Ectodermal cell (in vitro differentiated cells): ENCODE data around the gene PTAR1.

Experiments used
- H3K27ac ChIP-seq: 2 replicates; pipeline ENCODE4 v1.7.0; 2013; ENCODE audit warnings: mild to moderate bottlenecking, low read depth, low read length; ENCODE audit not compliant: insufficient read depth, poor library complexity, severe bottlenecking
- H3K27me3 ChIP-seq: 2 replicates; pipeline ENCODE4 v1.7.0; 2013; ENCODE audit warnings: mild to moderate bottlenecking, low read length; ENCODE audit not compliant: insufficient read depth, control insufficient read depth, poor library complexity, severe bottlenecking
- H3K36me3 ChIP-seq: one replicate; pipeline ENCODE4 v1.7.0; 2013; ENCODE audit warnings: low read length; ENCODE audit not compliant: control insufficient read depth, insufficient read depth
- H3K4me1 ChIP-seq: one replicate; pipeline ENCODE4 v1.7.0; 2013; ENCODE audit warnings: low read length; ENCODE audit not compliant: control insufficient read depth, insufficient read depth
- H3K4me3 ChIP-seq: 2 replicates; pipeline ENCODE4 v1.7.0; 2013; ENCODE audit warnings: low read depth, low read length, control low read depth; ENCODE audit not compliant: insufficient read depth
- H3K9me3 ChIP-seq: 2 replicates; pipeline ENCODE4 v1.7.0; 2013; ENCODE audit warnings: mild to moderate bottlenecking, low read length, moderate library complexity; ENCODE audit not compliant: control insufficient read depth
- WGBS, 2 experiments: methylation state at CpG; one replicate each; pipeline ENCODE4 v1.1.7; 2013; ENCODE audit warnings: missing lambda C conversion rate in 2 of 2; 5-methylcytosine and 5-hydroxymethylcytosine counted together

The PTAR1 gene

DNA sequence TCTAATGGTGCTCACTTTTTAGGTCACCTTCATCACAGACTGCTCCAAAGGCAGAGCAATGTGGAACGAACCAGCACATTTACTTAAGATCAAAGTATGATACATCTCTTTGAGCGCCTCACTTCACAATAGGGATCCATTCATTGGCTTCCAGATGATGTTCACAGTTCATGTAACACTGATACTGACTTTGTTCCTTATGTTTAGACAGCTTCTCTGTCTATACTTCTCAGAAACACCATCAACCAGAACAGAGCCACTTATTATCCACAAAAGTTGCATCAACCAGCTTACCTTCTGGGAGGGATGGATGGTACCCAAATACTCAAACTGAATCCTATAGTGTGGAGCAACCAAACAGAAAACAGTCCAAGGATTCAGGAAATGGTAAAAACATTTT is 4.6 kb downstream of the PTAR1 start:
- no peak overlapping the region for H3K27ac ChIP-seq
- no peaks in the 10 kb centered on the region for H3K27me3 ChIP-seq
- H3K4me3 ChIP-seq, result no peak overlapping the region
- no peaks in the 10 kb centered on the region for H3K36me3 ChIP-seq
- 94 to 96% methylated on average over 2 of the region's 2 CpGs for WGBS, 2 experiments
- H3K4me1 ChIP-seq, result peaks cover 24% of the 10 kb centered on the region
- no peaks in the 10 kb centered on the region for H3K9me3 ChIP-seq

- peaks cover 24% of the 10 kb centered on the region for H3K4me1 ChIP-seq
- H3K36me3 ChIP-seq, result no peaks in the 10 kb centered on the region
- H3K9me3 ChIP-seq, result no peaks in the 10 kb centered on the region
- 92 to 94% methylated on average over 2 to 3 of the region's 3 CpGs for WGBS, 2 experiments
- H3K27me3 ChIP-seq, result no peaks in the 10 kb centered on the region
- H3K4me3 ChIP-seq, result no peak overlapping the region
- H3K27ac ChIP-seq, result no peak overlapping the region
Observed at GRCh38 chr9:69753830-69754229, 6.0 kb downstream of the PTAR1 start.

DNA sequence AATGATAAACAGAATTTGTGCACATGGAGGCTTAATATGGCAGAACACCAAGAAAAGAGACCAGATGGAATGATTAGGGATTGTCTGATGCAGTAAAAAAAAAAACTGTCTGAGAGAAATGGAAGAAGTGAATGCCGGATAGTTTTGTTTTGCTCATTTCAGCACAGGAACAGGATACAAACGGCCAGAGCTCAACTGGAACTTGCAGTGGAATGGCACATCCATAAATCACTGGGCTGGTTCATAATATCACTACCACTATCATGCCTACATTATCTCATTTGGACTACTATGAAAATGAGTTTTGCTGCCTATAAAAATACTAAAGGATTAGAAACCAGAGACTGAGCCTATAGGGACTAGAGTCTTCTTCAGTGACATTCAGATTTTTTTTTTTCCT is 9.7 kb downstream of the PTAR1 start:
- 89 to 91% methylated on average over 2 of the region's 2 CpGs for WGBS, 2 experiments
- Histone ChIP-seq H3K4me1 (peaks cover 7% of the 10 kb centered on the region), H3K27me3 (no peaks in the 10 kb centered on the region), H3K27ac (no peak overlapping the region), H3K9me3 (no peaks in the 10 kb centered on the region), H3K36me3 (peaks cover 11% of the 10 kb centered on the region), H3K4me3 (no peak overlapping the region)

- H3K4me1 ChIP-seq, result peaks cover 2% of the 10 kb centered on the region
- H3K27ac ChIP-seq, result no peak overlapping the region
- no peaks in the 10 kb centered on the region for H3K9me3 ChIP-seq
- H3K36me3 ChIP-seq, result peaks cover 11% of the 10 kb centered on the region
- no peak overlapping the region for H3K4me3 ChIP-seq
- H3K27me3 ChIP-seq, result no peaks in the 10 kb centered on the region
- WGBS, 2 experiments, result 88 to 96% methylated on average over 1 to 2 of the region's 2 CpGs
Observed at GRCh38 chr9:69748304-69748703, 11.5 kb downstream of the PTAR1 start.

- WGBS, 2 experiments, result 92 to 95% methylated on average over 2 to 3 of the region's 3 CpGs
- peaks cover 11% of the 10 kb centered on the region for H3K36me3 ChIP-seq
- no peaks in the 10 kb centered on the region for H3K27me3 ChIP-seq
- H3K27ac ChIP-seq, result no peak overlapping the region
- no peaks in the 10 kb centered on the region for H3K4me1 ChIP-seq
- H3K9me3 ChIP-seq, result no peaks in the 10 kb centered on the region
- H3K4me3 ChIP-seq, result no peak overlapping the region
Observed at GRCh38 chr9:69746859-69747560, 12.8 kb downstream of the PTAR1 start.

DNA sequence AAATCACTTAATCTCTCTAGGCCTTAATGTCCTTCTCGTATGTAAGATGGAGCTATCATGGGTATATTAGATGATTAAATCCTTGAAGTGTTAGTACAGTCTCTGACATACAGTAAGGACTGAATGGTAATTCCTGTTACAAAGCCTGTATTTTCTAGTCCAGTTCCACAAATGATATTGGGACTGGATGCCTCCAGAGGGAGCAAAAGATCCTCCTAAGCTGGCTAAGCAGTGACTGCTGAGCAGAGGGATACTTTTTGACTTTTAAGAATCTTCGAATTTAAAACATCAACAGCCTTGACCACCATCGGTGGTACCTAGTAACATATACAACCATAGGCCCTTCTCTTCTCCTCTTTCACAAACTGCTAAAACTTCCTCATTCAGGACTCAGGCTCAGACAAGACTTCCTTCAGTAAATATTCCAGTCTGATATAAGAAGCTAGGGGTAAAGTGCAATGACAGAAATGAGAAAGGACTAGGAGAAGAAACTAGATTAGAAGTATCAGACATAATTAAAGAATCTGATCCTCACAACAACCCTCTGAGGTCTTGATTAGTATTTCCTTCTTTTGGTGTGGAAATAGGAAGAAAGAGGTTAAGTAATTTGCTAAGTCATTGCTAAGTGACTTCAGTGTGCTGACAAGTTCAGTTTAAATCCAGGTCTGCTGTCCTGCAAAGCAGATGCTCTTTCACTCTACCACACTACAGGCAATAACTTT is 13.9 kb downstream of the PTAR1 start:
- 63 to 64% methylated on average over 3 of the region's 3 CpGs for WGBS, 2 experiments
- Histone ChIP-seq H3K27ac (no peak overlapping the region), H3K36me3 (peaks cover 11% of the 10 kb centered on the region)

DNA sequence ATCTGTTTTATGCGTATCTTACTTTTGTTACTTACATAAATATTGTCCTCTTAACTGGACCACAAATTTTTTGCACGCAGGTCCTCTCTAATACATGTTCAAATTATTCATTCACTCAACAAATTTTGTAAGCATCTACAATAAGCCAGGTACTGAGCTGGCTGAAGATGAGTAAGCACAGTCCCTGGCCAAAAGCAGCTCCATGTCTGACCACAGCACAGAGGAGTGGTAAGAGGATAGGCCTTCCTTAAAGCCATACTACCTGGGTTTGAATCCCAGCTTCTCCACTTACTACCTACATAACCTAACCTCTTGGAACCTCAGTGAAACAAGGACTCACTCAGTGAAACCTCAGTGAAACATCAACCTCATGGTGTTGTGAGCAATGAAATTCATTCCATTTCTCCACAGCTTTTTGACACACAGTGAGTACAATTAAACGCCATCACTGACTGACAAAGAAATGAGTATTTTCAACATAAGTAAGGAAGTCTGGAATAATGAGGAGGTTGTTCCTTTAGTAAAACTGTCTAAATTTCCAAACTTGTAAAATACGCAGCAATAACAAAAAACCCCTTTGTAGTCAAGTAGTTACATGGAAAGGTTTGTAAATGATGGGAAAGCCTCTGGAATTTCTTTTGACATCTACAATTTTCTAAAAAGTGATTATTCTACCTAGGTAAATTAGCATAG is 15.0 kb downstream of the PTAR1 start:
- Histone ChIP-seq H3K27ac (no peak overlapping the region), H3K4me3 (no peak overlapping the region), H3K27me3 (no peaks in the 10 kb centered on the region), H3K9me3 (no peaks in the 10 kb centered on the region), H3K4me1 (no peaks in the 10 kb centered on the region), H3K36me3 (peaks cover 11% of the 10 kb centered on the region)
- 95 to 96% methylated on average over 2 to 4 of the region's 4 CpGs for WGBS, 2 experiments

More for the DNA sequence above, 13.9 kb downstream of the PTAR1 start:
- H3K9me3 ChIP-seq, result no peaks in the 10 kb centered on the region
- no peaks in the 10 kb centered on the region for H3K27me3 ChIP-seq
- no peak overlapping the region for H3K4me3 ChIP-seq
- H3K4me1 ChIP-seq, result no peaks in the 10 kb centered on the region

- H3K9me3 ChIP-seq, result no peaks in the 10 kb centered on the region
- 93 to 94% methylated on average over 5 of the region's 5 CpGs for WGBS, 2 experiments
- H3K4me1 ChIP-seq, result no peaks in the 10 kb centered on the region
- H3K36me3 ChIP-seq, result peaks cover 11% of the 10 kb centered on the region
- no peak overlapping the region for H3K4me3 ChIP-seq
- H3K27ac ChIP-seq, result no peak overlapping the region
- H3K27me3 ChIP-seq, result no peaks in the 10 kb centered on the region
Observed at GRCh38 chr9:69743930-69744329, 15.9 kb downstream of the PTAR1 start.

- no peaks in the 10 kb centered on the region for H3K36me3 ChIP-seq
- H3K9me3 ChIP-seq, result no peaks in the 10 kb centered on the region
- no peak overlapping the region for H3K27ac ChIP-seq
- H3K27me3 ChIP-seq, result no peaks in the 10 kb centered on the region
- H3K4me3 ChIP-seq, result no peak overlapping the region
- 93 to 95% methylated on average over 2 of the region's 2 CpGs for WGBS, 2 experiments
- no peaks in the 10 kb centered on the region for H3K4me1 ChIP-seq
Observed at GRCh38 chr9:69740872-69741505, 18.8 kb downstream of the PTAR1 start.

GRCh38 chr9:69731348-69731747 is 28.5 kb downstream of the PTAR1 start:
- WGBS, 2 experiments, result 97 to 100% methylated on average over 2 of the region's 2 CpGs
- no peak overlapping the region for H3K4me3 ChIP-seq
- H3K27me3 ChIP-seq, result no peaks in the 10 kb centered on the region
- H3K4me1 ChIP-seq, result no peaks in the 10 kb centered on the region
- no peaks in the 10 kb centered on the region for H3K9me3 ChIP-seq
- H3K36me3 ChIP-seq, result peaks cover 16% of the 10 kb centered on the region
- H3K27ac ChIP-seq, result no peak overlapping the region
